OCI-LY3 (cell line): ENCODE data around the gene KHSRP.

Experiments used
- H2AFZ ChIP-seq: fragments of 200-600, 300-600 bp; shearing (Covaris generic); 2 replicates; pipeline ENCODE4 v1.6.0; 2014; ENCODE audit warnings: antibody characterized with exemption, low read depth, low read length
- H3K27ac ChIP-seq: fragments of 200-600, 300-600 bp; sonication (generic); 2 replicates; pipeline ENCODE4 v1.5.1; 2014; ENCODE audit warnings: mild to moderate bottlenecking, low read length, moderate library complexity, mixed read lengths
- H3K27me3 ChIP-seq: fragments of 200-600, 300-600 bp; sonication (generic); 2 replicates; pipeline ENCODE4 v1.6.1; 2014; ENCODE audit warnings: low read depth, low read length, mixed read lengths
- H3K36me3 ChIP-seq: fragments of 200-600, 300-600 bp; sonication (generic); replicated peaks from 2 replicates; pipeline ENCODE3; 2014; ENCODE audit warnings: low read depth, low read length, mixed read lengths
- H3K4me1 ChIP-seq: fragments of 300-600, 200-600 bp; sonication (generic); 2 replicates; pipeline ENCODE4 v1.6.1; 2014; ENCODE audit warnings: low read length, mixed read lengths
- H3K4me2 ChIP-seq: fragments of 200-600, 300-600 bp; sonication (generic); 2 replicates; pipeline ENCODE4 v1.6.1; 2014; ENCODE audit warnings: low read length, mixed read lengths
- H3K4me3 ChIP-seq: fragments of 300-600, 200-600 bp; sonication (generic); 2 replicates; pipeline ENCODE4 v1.5.1; 2014; ENCODE audit warnings: antibody characterized with exemption, mild to moderate bottlenecking, low read length, moderate library complexity
- H3K79me2 ChIP-seq: fragments of 300-600, 200-600 bp; shearing (Covaris generic); 2 replicates; pipeline ENCODE4 v1.6.1; 2014; ENCODE audit warnings: mild to moderate bottlenecking, low read length, mixed read lengths
- H3K9ac ChIP-seq: fragments of 300-600, 200-600 bp; shearing (Covaris generic); 2 replicates; pipeline ENCODE4 v1.6.0; 2014; ENCODE audit warnings: mild to moderate bottlenecking, low read length, moderate library complexity
- H3K9me3 ChIP-seq: fragments of 200-600, 300-600 bp; shearing (Covaris generic); 2 replicates; pipeline ENCODE4 v1.6.1; 2014; ENCODE audit warnings: low read length, mixed read lengths; ENCODE audit not compliant: insufficient read depth
- H4K20me1 ChIP-seq: fragments of 200-600, 300-600 bp; sonication (generic); 2 replicates; pipeline ENCODE4 v1.6.1; 2016; ENCODE audit warnings: low read length, mixed read lengths; ENCODE audit not compliant: insufficient read depth
- EZH2phosphoT487 ChIP-seq: fragments of 200-600 bp; shearing (Covaris generic); IDR thresholded peaks from 2 replicates; pipeline ENCODE4 v1.6.1; 2018; ENCODE audit warnings: antibody characterized with exemption, mixed run types, low read depth
- TF ChIP-seq, protein P1 (sequence below): fragments of 200-600, 300-600 bp; sonication (generic); IDR thresholded peaks from 2 replicates; pipeline ENCODE4 v1.5.1; 2014; ENCODE audit warnings: antibody characterized with exemption, low read length, low read depth

KHSRP gene

DNA sequence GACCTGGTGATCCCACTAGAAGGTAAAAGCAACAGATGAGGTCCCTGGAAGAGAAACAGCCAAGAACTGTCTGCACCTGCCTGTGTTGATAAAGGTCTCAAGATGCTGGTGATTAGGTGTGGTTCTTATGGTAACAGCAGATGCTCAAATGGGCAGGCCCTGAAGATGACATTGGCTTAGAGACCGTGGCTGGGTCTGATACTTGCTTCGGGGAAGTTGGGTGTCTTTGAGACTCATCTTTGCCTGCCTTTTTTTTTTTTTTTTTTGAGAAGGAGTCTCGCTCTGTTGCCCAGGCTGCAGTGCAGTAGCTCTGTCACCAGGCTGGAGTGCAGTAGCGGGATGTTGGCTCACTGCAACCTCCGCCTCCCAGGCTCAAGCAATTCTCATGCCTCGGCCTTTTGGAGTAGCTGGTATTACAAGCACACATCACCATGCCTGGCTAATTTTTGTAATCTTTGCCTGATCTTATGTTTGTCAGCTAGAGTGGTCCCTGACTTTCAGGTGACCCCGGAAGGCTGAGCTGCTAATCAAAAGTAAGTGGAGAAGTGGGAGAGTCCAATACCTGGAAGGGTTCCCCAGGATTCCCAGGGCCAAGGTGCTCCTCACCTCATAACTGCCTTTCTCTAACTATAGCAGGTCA, 27.1 kb upstream of the KHSRP start:
- Histone ChIP-seq H3K4me3 (no peak overlapping the region), H3K4me2 (no peak overlapping the region), H3K27ac (no peak overlapping the region), H4K20me1 (no peaks in the 10 kb centered on the region), H3K36me3 (peaks cover 67% of the 10 kb centered on the region), H2AFZ (no peak overlapping the region), H3K9ac (no peak overlapping the region), H3K79me2 (no peaks in the 10 kb centered on the region), H3K4me1 (no peaks in the 10 kb centered on the region), H3K27me3 (no peaks in the 10 kb centered on the region), H3K9me3 (peaks cover 18% of the 10 kb centered on the region; the same call in 1 of the 2 replicates)
- no peak for TF ChIP-seq EZH2phosphoT487
- TF ChIP-seq, protein P1, sequence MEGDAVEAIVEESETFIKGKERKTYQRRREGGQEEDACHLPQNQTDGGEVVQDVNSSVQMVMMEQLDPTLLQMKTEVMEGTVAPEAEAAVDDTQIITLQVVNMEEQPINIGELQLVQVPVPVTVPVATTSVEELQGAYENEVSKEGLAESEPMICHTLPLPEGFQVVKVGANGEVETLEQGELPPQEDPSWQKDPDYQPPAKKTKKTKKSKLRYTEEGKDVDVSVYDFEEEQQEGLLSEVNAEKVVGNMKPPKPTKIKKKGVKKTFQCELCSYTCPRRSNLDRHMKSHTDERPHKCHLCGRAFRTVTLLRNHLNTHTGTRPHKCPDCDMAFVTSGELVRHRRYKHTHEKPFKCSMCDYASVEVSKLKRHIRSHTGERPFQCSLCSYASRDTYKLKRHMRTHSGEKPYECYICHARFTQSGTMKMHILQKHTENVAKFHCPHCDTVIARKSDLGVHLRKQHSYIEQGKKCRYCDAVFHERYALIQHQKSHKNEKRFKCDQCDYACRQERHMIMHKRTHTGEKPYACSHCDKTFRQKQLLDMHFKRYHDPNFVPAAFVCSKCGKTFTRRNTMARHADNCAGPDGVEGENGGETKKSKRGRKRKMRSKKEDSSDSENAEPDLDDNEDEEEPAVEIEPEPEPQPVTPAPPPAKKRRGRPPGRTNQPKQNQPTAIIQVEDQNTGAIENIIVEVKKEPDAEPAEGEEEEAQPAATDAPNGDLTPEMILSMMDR = no peak

DNA sequence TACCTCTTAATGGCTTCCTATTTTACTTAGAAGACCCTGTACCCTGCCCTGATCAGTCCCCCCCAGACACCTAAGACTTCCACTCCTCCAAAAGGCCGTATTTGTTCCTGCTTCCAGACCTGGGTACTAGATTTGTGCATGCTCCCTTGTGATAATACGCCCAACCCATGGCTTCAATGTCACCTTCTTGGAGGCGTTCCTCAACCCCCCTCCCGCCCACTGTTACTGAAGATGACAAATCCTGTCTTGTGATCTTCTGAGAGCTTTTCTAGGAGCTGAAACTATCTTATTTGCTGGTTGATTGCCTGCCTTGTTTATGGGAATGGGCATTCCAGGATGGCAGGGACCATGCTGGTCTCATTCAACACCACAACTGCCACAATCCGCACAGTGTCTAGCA, 25.6 kb upstream of the KHSRP start:
- no peak overlapping the region for H3K4me3 ChIP-seq
- H3K36me3 ChIP-seq = peaks cover 69% of the 10 kb centered on the region
- H4K20me1 ChIP-seq = no peaks in the 10 kb centered on the region
- H3K9me3 ChIP-seq = peaks cover 16% of the 10 kb centered on the region; the same call in 1 of the 2 replicates
- H3K9ac ChIP-seq = no peak overlapping the region
- no peaks in the 10 kb centered on the region for H3K79me2 ChIP-seq
- no peak overlapping the region for H3K27ac ChIP-seq
- no peak overlapping the region for H2AFZ ChIP-seq
- H3K4me2 ChIP-seq = no peak overlapping the region
- H3K27me3 ChIP-seq = no peaks in the 10 kb centered on the region
- H3K4me1 ChIP-seq = no peaks in the 10 kb centered on the region
- TF ChIP-seq EZH2phosphoT487 = no peak
- TF ChIP-seq, protein P1 = no peak

DNA sequence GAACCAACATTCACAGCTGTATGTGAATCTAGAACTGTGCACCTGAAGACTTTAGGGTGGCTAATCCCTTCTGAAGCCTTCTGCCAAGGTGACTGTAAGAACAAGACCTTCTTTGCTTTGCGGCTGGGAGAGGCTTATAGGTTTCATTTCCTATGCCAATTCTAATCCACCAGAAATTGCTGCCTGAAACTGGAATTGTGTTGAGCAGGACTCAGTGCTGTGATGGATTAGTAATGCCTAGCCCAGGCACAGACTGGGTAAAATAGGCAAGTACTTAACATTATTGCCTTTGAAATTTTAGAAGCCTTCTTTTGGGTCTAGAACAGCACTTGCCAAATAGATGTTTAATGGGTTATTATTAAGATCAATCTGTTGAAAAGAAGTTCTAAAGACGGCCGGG, 23.4 kb upstream of the KHSRP start:
- peaks cover 51% of the 10 kb centered on the region for H3K36me3 ChIP-seq

DNA sequence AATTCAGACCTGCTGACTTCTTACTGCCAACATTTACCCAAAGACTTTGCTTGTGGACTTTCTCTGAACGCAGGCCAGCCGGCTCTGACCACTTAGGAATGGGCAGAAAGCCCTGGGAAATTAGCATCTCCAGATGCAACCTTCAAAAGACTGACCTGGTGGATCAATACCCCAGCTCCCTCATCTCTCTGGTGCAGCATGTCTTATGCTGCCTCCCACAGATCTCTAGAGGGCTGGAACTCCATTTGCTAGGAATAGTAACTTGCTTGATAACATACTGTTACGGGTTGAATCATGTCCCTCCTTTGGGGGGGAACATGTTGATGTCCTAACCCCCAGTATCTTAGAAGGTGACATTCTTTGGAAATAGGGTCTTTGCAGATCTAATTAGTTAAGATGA, 21.8 kb upstream of the KHSRP start:
- Histone ChIP-seq H3K9ac (no peak overlapping the region), H3K27me3 (no peaks in the 10 kb centered on the region), H3K36me3 (peaks cover 44% of the 10 kb centered on the region), H3K79me2 (no peaks in the 10 kb centered on the region), H3K4me1 (no peaks in the 10 kb centered on the region), H3K9me3 (no peaks in the 10 kb centered on the region), H3K4me3 (no peak overlapping the region), H4K20me1 (no peaks in the 10 kb centered on the region), H3K4me2 (no peak overlapping the region), H2AFZ (no peak overlapping the region), H3K27ac (no peak overlapping the region)
- TF ChIP-seq EZH2phosphoT487 = no peak
- TF ChIP-seq, protein P1 = no peak

More for the DNA sequence above, 23.4 kb upstream of the KHSRP start:
- no peaks in the 10 kb centered on the region for H3K27me3 ChIP-seq
- TF ChIP-seq, protein P1 = no peak
- TF ChIP-seq EZH2phosphoT487 = no peak
- no peak overlapping the region for H3K27ac ChIP-seq
- H3K9me3 ChIP-seq = no peaks in the 10 kb centered on the region
- no peaks in the 10 kb centered on the region for H3K79me2 ChIP-seq
- no peak overlapping the region for H3K4me3 ChIP-seq
- no peak overlapping the region for H3K4me2 ChIP-seq
- no peak overlapping the region for H3K9ac ChIP-seq
- H2AFZ ChIP-seq = no peak overlapping the region
- H4K20me1 ChIP-seq = no peaks in the 10 kb centered on the region
- H3K4me1 ChIP-seq = no peaks in the 10 kb centered on the region
